HG02610 (cell line): ENCODE measurements around the gene ASTE1.
"Not testable (repeated sequence)": the region's sequence is repeated elsewhere in the genome, so short reads cannot be mapped to it uniquely, and the experiment has no call there.

Experiments used
- ATAC-seq: cut with Tn5 transposase; IDR thresholded peaks from one replicate; pipeline ENCODE4 v1.9.1; 2021; ENCODE audit warnings: mild to moderate bottlenecking, moderate library complexity; ENCODE audit not compliant: unreplicated experiment

Gene ASTE1

DNA sequence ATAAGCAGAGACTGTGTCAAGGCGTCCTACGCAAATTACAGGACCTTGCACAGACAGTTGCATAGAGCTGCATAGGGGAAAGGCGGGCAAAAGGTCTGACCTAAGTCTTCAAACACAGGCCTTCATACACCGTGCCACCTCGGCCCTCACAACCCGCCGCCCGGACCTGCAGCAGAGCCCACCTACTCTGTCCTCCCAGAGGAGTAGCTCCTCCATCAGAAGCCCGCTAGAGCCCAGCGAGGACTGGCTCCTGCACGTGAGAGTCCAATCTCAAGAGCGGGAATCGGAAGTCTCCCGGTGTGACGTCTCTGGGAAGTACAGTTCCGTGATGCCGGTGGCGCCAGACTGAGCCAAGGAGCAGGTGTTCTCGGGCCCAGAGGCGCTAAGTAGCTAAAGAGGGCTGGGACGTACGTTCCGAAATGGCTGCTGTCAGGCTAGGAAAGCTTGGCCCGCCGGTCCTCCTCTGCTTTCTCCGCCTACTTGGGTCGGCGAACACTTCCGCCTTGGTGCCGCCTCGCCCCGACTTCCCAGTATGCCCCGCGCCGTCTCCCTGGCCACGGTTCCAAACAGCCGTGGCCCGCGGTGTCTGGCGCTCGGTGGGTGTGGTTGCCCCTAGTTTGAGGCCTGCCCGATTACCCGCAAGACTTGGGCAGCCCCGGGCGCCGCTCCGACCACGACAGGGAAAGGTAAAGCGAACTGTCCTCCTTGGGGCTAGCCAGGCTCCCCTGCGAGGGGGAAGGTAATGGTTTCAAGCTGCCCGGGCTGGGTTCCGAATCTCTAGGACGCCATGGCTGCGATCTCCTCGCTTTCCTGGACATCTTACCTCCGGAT, at the start of gene ASTE1, which contains the start of gene NEK11:
TSS of gene ASTE1 (minus strand) at position 505 of the 831 bp plus-strand sequence. CDS start 1,519 bp downstream, outside the sequence.
TSS of gene NEK11 (plus strand) at position 557 of the 831 bp plus-strand sequence. CDS start 2,832 bp downstream, outside the sequence.
- ATAC-seq, result peak; percentile 98

DNA sequence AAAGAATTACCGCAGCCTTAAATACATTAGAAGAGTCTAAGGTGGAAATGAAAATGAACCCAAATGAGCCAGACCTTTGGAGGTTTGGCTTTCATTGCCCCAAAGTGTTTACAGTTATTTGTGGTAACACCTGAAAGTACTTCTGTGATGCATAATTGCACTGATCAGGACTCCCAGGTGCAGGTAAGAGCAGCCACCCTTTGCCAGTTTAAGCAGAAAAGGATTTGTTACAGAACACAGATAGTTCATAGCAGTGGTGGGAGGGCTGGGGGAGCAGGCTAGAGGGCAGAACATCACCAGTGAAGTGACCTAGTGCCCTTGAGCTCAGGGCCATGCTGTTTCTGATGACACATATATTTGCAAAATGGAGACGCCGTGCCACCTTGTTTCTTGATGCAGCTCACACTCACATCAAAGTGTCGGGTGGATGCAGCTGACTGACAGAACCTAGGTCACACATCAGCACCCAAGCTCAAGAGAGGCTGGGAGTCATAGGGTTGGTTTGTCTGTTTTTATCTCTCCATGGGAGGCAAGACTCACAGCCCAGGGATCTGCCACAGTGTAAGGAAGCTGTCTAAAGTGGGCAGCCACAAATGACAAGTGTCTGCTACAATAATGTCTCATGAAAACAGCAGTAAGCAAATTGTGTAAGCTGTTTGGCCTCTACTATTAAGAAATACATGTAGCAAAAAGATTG, 49.2 kb upstream of the ASTE1 start:
- peak; percentile 40 for ATAC-seq

GRCh38 chr3:131072845-131073244, 46.2 kb upstream of the ASTE1 start:
- ATAC-seq, result no peak

DNA sequence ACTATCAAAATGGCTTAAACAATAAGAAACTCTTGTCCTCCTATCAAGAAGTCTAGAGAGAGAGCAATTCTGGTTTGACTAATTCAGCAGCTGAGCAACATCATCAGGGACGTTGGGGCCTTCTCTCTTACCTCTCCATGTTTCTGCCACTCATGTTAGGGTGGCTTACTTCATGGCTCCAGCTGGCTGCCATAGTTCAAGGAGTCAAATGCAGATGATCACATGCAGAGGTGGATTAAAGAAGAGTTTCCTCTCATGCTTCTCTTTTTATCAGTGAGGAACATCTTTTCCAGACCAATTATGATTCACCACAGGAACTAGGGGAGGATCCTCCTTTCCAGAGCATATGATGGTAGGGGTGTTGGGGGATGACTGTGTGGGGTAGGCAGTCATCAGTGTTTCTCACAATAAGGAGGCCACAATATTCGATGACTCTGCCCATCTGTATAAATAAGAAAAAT, 45.5 kb upstream of the ASTE1 start:
- no peak for ATAC-seq

GRCh38 chr3:131067983-131068382, 41.4 kb upstream of the ASTE1 start:
- no peak for ATAC-seq

DNA sequence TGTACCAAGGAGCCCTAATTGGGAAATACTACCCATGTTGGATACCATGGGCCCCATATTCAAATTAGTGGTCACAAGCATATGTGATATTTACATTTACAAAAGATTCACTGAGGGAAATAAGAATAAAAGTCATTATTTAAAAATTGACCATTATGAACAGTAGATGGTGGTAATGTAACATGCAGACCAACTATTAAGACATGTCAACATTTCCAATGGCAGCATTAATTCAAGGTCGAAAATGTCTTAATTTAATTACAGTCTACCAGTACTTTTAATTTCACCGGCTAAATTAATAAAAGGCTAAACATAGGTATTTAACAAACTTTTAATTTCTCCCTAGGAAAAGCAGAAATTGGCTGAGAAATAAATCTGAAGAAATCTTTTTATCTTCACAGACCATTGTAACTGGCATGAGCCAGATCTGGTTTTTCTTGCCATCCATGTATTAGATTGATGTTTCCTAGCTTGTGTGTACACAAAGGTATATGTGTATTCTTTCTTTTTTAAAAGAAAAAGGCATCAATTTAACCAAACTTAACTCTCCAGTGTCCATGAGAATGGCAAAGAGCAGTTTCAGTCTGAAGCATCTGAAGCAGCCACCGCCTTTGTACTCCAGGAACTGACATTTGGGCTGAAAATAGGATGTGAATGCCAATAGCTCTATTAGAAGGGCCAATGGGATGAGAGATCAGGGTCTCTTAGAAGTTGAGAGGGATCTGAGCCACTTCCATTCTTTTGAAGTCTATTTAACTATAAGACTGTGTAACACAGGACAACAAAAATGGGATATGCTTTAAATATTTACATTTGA, 26.6 kb upstream of the ASTE1 start:
- no peak for ATAC-seq

GRCh38 chr3:131050001-131050400, 23.4 kb upstream of the ASTE1 start:
- ATAC-seq, result no peak

DNA sequence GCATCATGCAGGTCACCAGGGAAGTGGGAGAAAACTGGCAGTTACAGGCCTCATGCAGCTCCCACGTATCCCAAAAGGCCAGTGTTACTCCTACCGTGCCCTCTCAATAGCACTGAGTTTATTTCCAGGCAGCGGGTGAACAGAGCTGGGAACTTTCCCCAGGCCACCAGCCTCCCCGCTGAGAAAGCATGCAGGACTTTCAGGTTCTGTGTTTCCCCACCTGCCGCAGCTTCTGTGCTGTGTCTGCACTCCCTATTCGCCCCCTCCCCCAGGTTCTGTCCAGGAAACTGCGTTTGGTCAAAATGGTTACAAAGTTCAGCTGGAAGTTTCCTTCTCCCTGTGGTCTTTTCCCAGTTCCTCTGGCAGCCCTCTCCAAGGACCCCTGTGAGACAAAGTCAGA, 21.4 kb upstream of the ASTE1 start:
- ATAC-seq, result no peak

DNA sequence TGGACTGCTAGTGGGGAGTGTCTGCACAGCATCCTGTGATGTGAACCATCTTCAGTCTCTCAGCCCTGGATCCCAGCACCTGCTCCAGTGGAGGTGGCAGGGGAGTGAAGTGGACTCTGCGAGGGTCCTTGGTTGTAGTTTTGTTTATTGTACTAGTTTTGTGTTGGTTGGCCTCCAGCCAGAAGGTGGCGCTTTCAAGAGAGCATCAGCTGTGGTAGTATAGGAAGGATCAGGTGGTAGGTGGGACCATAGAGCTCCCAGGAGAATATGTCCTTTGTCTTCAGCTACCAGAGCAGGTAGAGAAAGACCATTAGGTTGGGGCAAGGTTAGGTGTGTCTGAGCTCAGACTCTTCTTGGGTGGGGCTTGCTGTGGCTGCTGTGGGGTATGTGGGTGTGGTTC, 21.0 kb upstream of the ASTE1 start:
- ATAC-seq, result no peak

- ATAC-seq, result not testable (repeated sequence)
Measured at GRCh38 chr3:131042271-131042985, 15.8 kb upstream of the ASTE1 start.

DNA sequence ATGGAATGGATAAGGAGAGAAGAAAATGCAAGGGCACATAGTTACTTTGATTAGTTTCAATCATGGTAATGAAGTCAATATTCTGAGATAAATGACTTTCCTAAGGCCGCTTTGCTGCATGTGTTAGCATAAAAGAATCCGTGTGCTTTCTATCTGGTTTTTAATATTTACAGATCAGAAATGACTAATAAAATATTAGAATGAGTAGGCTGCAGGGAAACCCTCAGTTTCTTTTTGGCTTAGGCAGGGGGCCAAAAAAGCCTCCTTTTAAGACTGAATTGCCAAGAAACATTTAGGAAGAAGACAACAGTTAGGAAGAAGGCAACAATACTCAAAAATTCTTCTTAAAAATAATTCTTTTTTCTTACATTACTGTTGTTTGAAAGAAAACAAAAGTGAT, 11.7 kb upstream of the ASTE1 start:
- ATAC-seq, result no peak

DNA sequence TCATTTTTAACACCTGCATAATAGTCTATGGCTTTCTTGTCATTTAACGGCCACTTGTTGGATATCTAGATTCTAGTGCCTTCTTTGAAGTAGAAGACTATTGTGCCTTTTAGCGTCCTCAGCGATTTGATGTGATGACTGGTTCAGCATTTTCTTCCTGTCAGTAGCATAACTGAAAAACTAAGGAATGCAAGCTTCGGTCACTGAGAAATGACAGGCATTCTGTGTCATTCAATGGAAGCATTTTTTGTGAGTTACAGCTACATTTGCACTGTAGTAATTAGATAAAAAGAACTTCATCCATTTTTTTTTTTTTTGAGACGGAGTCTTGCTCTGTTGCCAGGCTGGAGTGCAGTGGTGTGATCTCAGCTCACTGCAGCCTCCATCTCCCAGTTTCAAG, 10.4 kb upstream of the ASTE1 start:
- no peak for ATAC-seq

DNA sequence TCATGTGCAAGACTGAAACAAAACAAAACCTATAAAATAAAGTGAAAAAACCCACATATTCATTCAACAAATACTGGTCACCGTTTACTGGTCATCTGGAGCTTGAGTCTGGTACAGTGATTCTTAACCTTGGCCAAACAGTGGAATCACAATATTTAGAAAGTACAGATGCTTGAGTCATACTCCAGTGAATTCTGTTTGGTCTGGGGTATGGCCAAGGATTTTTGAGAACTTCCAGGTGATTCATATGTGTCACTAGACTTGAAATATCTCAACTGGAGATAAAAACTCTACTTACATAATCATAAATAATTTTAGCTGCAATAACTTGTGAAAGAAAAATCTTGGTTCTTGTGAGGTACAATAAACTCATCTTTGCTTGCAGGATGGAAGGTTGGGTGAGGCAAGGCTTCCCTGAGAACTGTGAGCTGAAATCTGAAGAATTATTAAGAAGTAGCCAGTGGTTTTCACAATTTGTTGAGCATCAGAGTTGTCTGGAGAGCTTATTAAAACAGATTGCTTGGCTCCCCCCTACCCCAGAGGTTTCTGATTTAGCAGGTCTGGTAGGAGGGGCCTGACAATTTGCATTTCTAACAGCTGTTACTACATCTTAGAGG, 9.7 kb upstream of the ASTE1 start:
- ATAC-seq, result no peak

- peak; percentile 59 for ATAC-seq
Measured at GRCh38 chr3:131033480-131034080, 7.0 kb upstream of the ASTE1 start.

GRCh38 chr3:131031660-131032059, 5.0 kb upstream of the ASTE1 start:
- no peak for ATAC-seq

DNA sequence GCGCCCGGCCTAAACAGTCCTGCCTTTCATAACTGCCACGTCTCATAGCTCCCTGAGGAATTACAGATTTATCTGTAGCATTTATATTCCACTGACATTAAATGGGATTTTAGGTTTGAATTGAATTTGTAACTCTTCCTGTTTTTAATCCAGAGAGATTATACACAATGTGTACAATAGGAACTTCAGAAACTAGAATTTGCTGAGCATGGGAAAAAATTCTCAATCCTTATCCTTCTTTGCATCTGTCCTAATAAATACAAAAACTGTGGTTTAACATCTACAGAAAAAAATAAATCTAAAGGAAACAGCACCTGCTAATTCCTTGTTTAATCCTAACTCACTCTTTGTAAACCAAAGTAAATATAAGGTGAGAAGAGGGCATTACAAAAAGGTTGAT, 2.2 kb upstream of the ASTE1 start:
- no peak for ATAC-seq

- ATAC-seq, result no peak
Measured at GRCh38 chr3:131025539-131025938, 1.1 kb downstream of the ASTE1 start.

GRCh38 chr3:131020122-131020693, 6.4 kb downstream of the ASTE1 start:
- ATAC-seq, result peak; percentile 53

DNA sequence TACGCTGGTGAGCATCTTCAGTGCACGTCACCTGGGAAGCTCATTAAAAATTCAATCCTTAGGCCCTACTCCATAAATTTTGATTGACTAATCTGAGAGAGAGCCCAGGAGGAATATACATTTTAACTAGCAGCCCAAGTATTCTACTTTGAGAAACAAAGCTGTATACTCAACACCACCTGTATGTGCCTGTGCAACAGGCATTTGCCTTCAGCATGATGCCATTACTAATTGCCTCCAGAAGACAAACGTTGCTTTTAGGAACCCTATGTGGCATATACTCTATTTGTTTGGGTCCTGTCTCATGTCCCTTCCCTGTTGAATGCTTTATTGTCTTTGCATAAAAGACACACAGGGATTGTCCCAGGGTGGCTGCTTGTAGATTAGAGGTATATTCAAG, 7.7 kb downstream of the ASTE1 start:
- no peak for ATAC-seq
